ENCODE measurements around the gene CALML3. TPM values are rescaled to one million over a fixed set of nuclear protein-coding genes. Genes with fewer than 3 reads are reported as not detected.

CALML3 gene
- total and polyA plus RNA-seq, 9 donors: 0.02 to 1.5 TPM; not detected in 7

DNA sequence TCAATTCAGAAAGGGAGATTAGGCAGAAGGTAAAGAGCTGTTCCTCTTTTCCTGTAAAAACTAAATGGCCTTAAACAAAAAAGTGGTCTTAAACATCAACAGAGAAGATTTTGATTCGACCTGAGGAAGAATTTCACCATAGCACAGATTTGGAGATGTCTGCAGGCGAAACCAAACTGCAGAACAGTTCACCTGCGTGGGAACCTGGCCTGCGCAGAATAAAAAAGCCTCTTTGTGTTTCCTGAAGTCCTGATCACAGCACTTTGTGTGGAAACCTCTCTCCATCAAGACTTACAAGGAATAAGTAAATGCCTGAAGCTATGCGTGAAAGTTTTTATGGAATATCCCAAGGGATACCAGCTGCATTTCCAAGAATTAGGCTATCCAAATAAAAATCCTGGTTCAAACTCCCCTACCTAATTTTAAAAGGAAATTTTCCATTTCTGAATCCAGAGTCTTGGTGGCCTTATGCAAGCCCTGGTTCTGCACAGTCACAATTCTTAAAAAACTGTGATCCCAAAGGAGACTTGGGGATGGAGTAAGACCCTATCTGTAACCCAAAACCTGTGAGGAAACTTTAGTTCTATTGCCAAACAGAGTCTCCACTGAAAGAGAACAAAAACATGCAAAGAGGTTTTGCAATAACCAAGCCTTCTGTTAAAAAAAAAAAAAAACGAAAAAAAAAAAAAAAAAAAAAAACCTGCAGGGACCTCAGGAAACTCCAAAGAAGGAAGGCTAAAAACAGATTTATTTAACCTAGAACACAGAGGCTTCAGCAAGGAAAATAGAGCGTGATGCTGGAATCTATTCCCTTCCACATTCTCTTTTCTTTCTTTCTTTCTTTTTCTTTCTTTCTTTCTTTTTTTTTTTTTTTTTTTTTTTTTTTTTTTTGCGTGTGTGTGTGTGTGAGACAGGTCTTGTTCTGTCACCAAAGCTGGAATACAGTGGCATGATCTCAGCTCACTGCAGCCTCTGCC is 10.4 kb downstream of the CALML3 start:
- DNase-seq: peak in 2 of 5 donors; percentile 7 to 26
- Histone ChIP-seq H3K36me3 (no peaks in the 10 kb centered on the region), H3K4me3 (no peak overlapping the region), H3K27ac (peak overlapping the region in 1 of 2 donors; percentile 29), H3K4me1 (ENCODE audit: insufficient read depth) (peaks cover 2% of the 10 kb centered on the region), H3K27me3 (no peaks in the 10 kb centered on the region), H3K9me3 (no peaks in the 10 kb centered on the region)
- TF ChIP-seq, protein P1, sequence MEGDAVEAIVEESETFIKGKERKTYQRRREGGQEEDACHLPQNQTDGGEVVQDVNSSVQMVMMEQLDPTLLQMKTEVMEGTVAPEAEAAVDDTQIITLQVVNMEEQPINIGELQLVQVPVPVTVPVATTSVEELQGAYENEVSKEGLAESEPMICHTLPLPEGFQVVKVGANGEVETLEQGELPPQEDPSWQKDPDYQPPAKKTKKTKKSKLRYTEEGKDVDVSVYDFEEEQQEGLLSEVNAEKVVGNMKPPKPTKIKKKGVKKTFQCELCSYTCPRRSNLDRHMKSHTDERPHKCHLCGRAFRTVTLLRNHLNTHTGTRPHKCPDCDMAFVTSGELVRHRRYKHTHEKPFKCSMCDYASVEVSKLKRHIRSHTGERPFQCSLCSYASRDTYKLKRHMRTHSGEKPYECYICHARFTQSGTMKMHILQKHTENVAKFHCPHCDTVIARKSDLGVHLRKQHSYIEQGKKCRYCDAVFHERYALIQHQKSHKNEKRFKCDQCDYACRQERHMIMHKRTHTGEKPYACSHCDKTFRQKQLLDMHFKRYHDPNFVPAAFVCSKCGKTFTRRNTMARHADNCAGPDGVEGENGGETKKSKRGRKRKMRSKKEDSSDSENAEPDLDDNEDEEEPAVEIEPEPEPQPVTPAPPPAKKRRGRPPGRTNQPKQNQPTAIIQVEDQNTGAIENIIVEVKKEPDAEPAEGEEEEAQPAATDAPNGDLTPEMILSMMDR (IDR thresholded peaks at IDR 0.05): no peak
- TF ChIP-seq EP300 (IDR thresholded peaks at IDR 0.05) (no peak), POLR2A (IDR thresholded peaks at IDR 0.05) (no peak)
- intact Hi-C loops (cut with DNase I): loop anchor here in 2 of 4 donors (5.0 to 10.0 kb wide), 2 partner anchors 87 to 90 kb away; no protein-coding TSS in a partner anchor
- WGBS, 3 donors: 50 to 53% (median 51%) methylated on average over 8 of the region's 8 CpGs

DNA sequence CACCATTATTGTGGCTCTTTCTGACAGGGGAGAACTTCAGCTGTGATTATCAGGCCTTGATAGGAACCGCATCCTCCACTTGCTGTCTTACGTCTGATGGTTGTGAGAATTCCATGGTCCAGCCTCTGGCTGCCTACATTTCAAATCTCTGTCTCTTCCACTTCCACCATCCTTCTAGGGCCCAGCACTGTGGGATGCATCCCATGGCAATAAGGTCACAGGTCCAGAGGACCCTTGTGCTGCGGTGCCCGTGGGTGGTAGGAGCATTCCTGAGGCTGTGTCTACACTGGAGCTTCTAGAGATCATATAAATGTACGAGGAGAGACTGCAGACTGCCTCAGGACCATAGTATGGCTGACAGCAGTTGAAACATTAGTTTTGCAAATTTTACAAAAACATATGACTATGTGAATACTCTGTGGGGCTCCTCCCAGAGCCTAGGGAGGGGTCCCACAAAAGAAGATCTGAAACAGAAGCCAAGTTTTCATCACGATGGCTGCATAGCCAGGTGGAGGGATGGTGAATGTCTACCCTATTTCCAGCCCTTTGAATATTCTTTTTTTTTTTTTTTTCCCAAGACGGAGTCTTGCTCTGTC is 11.8 kb downstream of the CALML3 start:
- H3K36me3 ChIP-seq: no peaks in the 10 kb centered on the region
- intact Hi-C loops (cut with DNase I): loop anchor here in 1 of 4 donors (10.0 kb wide), 1 partner anchor 88 kb away; no protein-coding TSS in a partner anchor
- no peak overlapping the region for H3K27ac ChIP-seq
- WGBS, 3 donors: 85 to 92% (median 91%) methylated on average over 7 of the region's 7 CpGs
- no peaks in the 10 kb centered on the region for H3K27me3 ChIP-seq
- no peak for TF ChIP-seq POLR2A (IDR thresholded peaks at IDR 0.05)
- no peak for TF ChIP-seq EP300 (IDR thresholded peaks at IDR 0.05)
- TF ChIP-seq, protein P1 (IDR thresholded peaks at IDR 0.05): no peak
- H3K4me3 ChIP-seq: no peak overlapping the region
- H3K9me3 ChIP-seq: no peaks in the 10 kb centered on the region
- H3K4me1 ChIP-seq (ENCODE audit: insufficient read depth): peaks cover 2% of the 10 kb centered on the region
- peak in 1 of 5 donors; percentile 3 for DNase-seq

DNA sequence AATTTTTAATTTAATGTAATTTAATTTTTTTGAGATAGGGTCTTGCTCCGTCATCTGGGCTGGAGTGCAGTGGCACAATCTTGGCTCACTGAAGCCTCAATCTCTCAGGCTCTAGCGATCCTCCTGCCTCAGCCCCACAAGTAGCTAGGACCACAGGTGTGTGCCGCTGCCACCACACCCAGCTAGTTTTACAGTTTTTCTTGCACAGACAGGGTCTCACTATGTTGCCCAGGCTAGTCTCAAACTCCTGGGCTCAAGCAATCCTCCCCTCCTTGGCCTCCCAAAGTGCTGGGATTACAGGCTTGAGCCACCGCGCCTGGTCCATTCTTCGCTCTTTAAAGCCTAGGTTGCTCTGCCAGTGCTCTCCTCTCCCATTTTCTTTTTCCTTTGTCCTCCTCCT is 12.9 kb downstream of the CALML3 start:
- Histone ChIP-seq H3K36me3 (no peaks in the 10 kb centered on the region), H3K4me3 (no peak overlapping the region), H3K4me1 (ENCODE audit: insufficient read depth) (peaks cover 2% of the 10 kb centered on the region), H3K27me3 (no peaks in the 10 kb centered on the region), H3K27ac (no peak overlapping the region), H3K9me3 (no peaks in the 10 kb centered on the region)
- DNase-seq: peak in 1 of 5 donors; percentile 11
- WGBS, 3 donors: 87 to 96% (median 88%) methylated on average over 6 of the region's 6 CpGs
- intact Hi-C loops (cut with DNase I): loop anchor here in 1 of 4 donors (10.0 kb wide), 1 partner anchor 87 kb away; no protein-coding TSS in a partner anchor
- TF ChIP-seq POLR2A (IDR thresholded peaks at IDR 0.05) (no peak), EP300 (IDR thresholded peaks at IDR 0.05) (no peak)
- TF ChIP-seq, protein P1 (IDR thresholded peaks at IDR 0.05): no peak

DNA sequence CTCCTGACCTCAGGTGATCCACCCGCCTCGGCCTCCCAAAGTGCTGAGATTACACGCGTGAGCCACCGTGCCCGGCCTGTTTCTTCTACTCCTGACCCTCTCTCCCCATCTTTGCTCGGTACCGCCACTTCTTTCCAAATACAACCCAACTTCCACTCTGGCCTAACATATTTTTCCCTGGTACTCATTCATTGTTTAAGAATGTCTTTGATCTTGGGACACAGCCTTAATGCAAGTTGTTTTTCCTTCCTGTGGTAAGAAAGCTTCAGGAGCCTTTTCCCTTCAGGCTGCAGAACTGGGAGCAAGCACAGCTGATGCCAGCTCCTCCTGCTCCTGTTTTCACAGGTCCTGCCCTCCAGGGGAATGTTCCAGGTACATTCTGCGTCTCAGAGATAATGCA is 13.7 kb downstream of the CALML3 start:
- Histone ChIP-seq H3K27ac (no peak overlapping the region), H3K9me3 (no peaks in the 10 kb centered on the region), H3K4me3 (no peak overlapping the region), H3K4me1 (ENCODE audit: insufficient read depth) (peaks cover 2% of the 10 kb centered on the region), H3K36me3 (no peaks in the 10 kb centered on the region), H3K27me3 (no peaks in the 10 kb centered on the region)
- TF ChIP-seq, protein P1 (IDR thresholded peaks at IDR 0.05): no peak
- TF ChIP-seq EP300 (IDR thresholded peaks at IDR 0.05) (no peak), POLR2A (IDR thresholded peaks at IDR 0.05) (no peak)
- peak in 1 of 5 donors; percentile 6 for DNase-seq
- WGBS, 3 donors: 62 to 72% (median 70%) methylated on average over 9 of the region's 9 CpGs
- intact Hi-C loops (cut with DNase I): loop anchor here in 1 of 4 donors (10.0 kb wide), 1 partner anchor 86 kb away; no protein-coding TSS in a partner anchor
